Measurements from ENCODE around the gene SATB2.

Gene SATB2

GRCh38 chr2:199381531-199381930 is 76.2 kb downstream of the SATB2 start:
- TF ChIP-seq CTCF (IDR thresholded peaks at IDR 0.05; ENCODE audit: low read depth, low read length) = no peak
- H3K4me3 ChIP-seq (ENCODE audit: low read depth, low read length) = no peak overlapping the region

GRCh38 chr2:199378948-199379650 is 78.6 kb downstream of the SATB2 start:
- TF ChIP-seq CTCF (IDR thresholded peaks at IDR 0.05; ENCODE audit: low read depth, low read length) = no peak

GRCh38 chr2:199370150-199370780 is 87.5 kb downstream of the SATB2 start:
- no peak overlapping the region for H3K4me3 ChIP-seq (ENCODE audit: low read depth, low read length)
- no peak for TF ChIP-seq CTCF (IDR thresholded peaks at IDR 0.05; ENCODE audit: low read depth, low read length)

More at GRCh38 chr2:199378948-199379650, 78.6 kb downstream of the SATB2 start:
- H3K4me3 ChIP-seq (ENCODE audit: low read depth, low read length) = no peak overlapping the region

GRCh38 chr2:199366406-199366805 is 91.3 kb downstream of the SATB2 start:
- no peak for TF ChIP-seq CTCF (IDR thresholded peaks at IDR 0.05; ENCODE audit: low read depth, low read length)
- H3K4me3 ChIP-seq (ENCODE audit: low read depth, low read length) = no peak overlapping the region

GRCh38 chr2:199364153-199364552 is 93.6 kb downstream of the SATB2 start:
- no peak for TF ChIP-seq CTCF (IDR thresholded peaks at IDR 0.05; ENCODE audit: low read depth, low read length)
- no peak overlapping the region for H3K4me3 ChIP-seq (ENCODE audit: low read depth, low read length)

GRCh38 chr2:199356412-199356811 is 101.3 kb downstream of the SATB2 start:
- TF ChIP-seq CTCF (IDR thresholded peaks at IDR 0.05; ENCODE audit: low read depth, low read length) = no peak
- H3K4me3 ChIP-seq (ENCODE audit: low read depth, low read length) = no peak overlapping the region

- TF ChIP-seq CTCF (IDR thresholded peaks at IDR 0.05; ENCODE audit: low read depth, low read length) = no peak
- no peak overlapping the region for H3K4me3 ChIP-seq (ENCODE audit: low read depth, low read length)
Measured at GRCh38 chr2:199348871-199349270, 108.9 kb downstream of the SATB2 start.

Data from WI38 (cell line).